Hematopoietic multipotent progenitor cell treated with erythropoietin and hydrocortisone succinate and interleukin-3 and kit ligand, for 8 days (in vitro differentiated cells): Measurements from ENCODE around the gene TMEM130.
A peak's percentile ranks its signal among the peaks of the same experiment; 100 is the strongest.

Experiments
- DNase-seq: peaks from one replicate; pipeline ENCODE4 v3.0.0-alpha.2; 2015

The TMEM130 gene

DNA sequence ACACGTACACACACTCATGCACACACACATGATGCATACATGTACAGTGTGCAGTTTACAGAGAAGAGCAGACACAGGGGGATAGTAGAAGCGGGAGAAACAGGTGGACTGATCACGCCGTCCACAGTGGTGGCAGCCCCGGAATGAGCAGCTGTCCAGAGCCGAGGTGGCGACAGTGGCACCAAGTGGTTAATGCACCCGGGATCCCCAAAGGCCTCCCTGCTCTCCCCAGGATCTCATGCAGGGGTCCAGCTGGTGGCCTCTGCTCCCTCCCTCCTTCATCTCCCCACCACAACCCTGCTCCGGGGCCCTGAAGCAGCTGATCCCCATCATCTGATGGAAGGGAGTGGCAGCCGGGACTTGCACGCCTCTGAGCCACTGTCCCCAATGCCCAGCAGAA is 29.7 kb downstream of the TMEM130 start:
- DNase-seq, result no peak

GRCh38 chr7:98837630-98837972 is 32.2 kb downstream of the TMEM130 start:
- no peak for DNase-seq

DNA sequence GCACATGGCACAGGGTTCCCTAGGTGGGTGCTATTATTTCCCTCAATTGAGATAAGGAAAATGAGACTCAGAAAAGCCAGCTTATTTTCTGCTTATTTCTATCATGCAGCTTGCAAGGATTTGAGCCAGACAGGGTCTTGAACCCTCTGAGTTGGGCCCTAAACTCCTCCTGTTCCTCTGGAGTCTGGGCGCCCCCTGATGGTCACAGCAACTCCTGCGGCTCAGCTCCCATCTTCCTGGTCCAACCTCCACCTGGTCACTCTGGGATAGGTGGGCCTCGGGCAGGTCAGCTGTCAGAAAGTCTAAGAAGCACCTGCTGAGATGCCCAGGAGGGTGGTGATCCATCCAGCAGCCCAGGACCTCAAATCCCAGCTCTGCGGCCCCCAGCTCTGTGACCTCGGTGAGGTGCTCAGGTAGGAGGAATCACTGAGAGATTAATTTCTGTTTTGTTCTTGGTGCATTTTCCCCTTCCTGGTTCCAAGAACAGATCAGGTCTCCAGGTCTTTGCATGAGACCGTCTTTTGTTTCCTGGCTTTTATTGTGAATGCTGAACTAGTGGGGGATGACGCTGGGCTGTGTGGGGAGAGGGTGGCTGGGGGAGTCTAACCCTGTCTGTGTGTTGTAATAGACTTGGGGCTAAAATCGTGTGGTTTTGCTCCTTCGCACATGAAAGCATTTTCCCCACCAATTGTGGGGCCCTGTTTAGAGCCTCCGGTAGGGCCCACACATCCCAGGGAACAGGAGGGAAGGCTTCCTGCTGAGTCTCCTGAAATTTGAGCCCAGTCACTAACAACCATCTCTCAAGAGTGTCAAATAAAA is 32.8 kb downstream of the TMEM130 start:
- DNase-seq, result peak; percentile 12

DNA sequence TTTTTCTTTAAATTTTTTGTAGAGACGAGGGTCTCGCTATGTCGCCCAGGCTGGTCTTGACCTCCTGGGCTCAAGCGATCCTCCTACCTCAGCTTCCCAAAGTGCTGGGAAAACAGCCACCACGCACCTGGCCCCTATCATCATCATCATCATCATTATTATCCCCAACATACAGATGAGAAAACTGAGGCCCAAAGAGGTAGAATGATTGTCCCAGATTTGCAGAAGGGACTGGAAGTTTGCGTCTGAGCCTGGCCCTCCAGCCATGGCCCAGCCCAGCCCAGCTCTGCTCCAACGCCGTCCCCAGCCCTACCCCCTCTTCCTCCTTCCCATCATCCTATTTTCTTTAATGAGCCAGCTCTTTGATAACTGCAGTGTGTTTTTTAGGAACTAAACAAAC is 34.9 kb downstream of the TMEM130 start:
- no peak for DNase-seq

DNA sequence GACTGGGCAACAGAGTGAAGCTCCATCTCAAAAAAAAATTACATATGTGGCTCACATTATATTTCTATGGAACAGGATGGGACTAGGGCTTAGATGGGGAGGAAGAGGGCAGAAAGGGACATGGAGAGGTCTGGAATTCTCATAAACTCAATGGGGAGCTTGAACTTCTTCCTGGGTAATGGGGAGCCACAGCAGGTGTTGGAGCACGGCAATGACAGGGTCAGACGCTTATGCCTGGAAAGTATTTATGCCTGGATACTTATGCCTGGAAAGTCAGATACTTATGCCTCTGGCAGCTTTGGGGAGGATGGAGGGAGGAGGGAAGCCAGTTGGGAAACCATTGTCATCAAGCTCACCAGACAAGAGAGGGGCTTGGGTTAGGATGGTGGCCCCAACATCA is 36.8 kb downstream of the TMEM130 start:
- DNase-seq, result no peak

- peak; percentile 46 for DNase-seq
Measured at GRCh38 chr7:98831641-98832221, 38.1 kb downstream of the TMEM130 start.

DNA sequence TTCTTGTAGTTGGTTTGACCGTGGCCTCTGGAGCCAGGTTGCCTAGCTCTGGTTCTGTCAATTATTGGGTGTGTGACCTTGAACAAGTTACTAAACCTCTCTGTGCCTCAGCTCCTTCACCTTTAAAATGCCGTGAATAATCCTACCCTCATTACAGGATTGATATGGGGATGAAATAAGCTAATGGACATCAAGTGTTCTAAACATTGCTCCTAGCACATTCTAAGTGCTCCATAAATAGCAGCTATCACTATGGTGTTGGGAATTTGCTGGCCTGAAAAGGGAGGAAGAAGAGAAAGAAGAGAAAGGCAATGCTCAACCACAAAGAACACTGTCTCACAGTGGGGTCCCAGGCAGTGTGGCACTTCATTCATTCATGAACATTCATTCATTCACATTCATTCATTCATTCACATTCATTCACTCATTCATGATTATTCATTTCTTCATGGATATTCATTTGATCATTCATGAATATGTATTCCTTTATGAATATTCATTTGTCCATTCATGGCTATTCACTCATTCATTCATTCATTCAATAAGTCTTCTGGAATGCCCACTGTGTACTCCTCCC is 38.8 kb downstream of the TMEM130 start:
- DNase-seq, result no peak

DNA sequence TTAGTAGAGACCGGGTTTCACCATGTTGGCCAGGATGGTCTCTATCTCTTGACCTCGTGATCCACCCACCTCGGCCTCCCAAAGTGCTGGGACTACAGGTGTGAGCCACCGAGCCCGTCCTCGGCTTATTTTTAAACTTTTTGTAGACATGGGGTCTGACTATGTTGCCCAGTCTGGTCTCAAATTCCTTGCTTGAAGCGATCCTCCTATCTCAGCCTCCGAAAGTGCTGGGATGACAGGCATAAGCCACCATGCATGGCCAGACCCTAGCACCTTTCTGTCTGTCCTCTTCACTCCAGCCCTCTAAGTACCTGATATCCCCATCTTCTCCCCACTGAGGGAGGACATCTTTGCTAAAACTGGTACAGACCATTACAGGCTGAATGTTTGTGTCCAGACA is 41.4 kb downstream of the TMEM130 start:
- DNase-seq, result no peak

DNA sequence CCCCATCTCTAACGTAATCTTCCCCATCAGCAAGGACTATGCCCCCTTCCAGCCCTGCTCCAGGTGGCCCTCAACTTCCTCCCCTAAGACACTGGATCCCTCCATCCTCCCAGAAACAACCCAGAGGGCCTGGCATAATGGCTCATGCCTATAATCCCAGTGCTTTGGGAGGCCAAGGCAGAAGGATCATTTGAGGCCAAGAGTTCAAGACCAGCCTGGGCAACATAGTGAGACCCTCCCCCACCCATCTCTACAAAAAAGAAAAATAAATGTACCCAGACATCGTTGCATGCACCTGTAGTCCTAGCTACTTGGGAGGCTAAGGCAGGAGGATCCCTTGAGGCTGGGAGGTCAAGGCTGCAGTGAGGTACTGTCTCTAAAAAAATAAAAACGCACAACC is 42.6 kb downstream of the TMEM130 start:
- no peak for DNase-seq

DNA sequence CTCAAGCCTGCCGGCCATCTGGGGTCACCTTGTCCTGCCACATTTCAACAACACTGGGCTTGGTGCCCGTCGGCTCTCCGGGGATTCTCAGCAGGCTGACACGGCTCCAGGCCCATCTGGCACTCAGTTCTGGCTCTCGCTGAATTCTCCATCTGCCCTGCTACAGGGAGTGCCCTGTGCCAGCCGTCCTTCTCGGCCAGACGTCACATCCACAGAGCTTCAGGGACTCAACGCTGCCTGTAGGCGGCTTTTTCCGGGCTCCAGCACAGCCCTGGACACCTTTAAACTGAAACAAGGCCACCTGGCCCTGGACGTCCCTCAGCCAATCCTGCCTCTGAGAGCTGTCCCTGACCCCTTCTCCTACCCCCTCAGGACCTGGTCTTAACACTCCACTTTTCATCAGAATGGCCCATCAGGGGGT is 43.0 kb downstream of the TMEM130 start:
- DNase-seq, result no peak

- DNase-seq, result no peak
Measured at GRCh38 chr7:98826387-98826786, 43.4 kb downstream of the TMEM130 start.

DNA sequence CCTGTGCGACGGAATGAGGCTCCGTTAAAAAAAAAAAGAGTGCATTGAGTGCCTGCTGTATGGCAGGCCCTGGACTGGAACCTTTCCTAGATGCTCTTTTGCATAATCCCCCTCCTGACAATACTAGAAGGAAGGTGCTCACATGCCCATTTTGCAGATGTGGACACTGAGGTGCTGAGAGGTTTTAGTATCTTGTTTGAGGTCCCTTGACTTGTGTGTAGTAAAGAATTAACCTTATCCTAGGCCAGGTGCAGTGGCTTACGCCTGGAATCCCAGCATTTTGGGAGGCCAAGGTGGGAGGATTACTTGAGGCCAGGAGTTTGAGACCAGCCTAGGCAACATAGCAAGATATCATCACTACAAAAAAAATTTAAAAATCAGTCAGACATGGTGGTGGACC is 46.6 kb downstream of the TMEM130 start:
- DNase-seq, result no peak

GRCh38 chr7:98821348-98821747 is 48.5 kb downstream of the TMEM130 start:
- no peak for DNase-seq

DNA sequence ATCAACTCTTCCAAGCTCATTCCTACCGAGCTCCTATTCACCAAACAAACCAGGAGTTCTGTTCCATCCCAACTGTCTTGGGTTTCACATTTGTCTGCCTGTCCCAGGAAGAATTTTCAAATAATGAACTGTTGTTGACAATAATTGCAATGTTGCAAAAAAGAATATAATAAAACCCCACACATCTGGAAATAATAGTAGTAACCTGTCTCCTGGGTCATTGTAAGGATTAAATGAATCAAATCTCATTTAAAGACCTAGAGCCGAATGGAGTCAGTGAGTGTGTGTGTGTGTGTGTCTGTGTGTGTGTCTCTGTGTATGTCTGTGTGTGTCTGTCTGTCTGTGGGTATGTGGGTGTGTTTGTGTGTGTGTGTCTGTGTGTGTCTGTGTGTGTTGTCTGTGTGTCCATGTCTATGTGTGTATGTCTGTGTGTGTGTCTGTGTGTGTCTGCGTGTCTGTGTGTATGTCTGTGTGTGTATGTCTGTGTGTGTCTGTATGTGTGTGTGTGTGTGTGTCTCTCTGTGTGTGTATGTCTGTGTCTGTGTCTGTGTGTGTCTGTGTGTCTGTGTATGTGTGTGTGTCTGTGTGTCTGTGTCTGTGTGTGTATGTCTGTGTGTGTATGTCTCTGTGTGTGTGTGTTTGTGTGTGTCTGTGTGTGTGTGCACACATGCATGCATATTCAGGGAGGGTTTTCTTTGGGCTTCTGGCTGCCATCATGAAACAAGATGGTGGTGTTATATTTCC is 52.7 kb downstream of the TMEM130 start:
- no peak for DNase-seq

- DNase-seq, result no peak
Measured at GRCh38 chr7:98816241-98816640, 53.6 kb downstream of the TMEM130 start.

- DNase-seq, result no peak
Measured at GRCh38 chr7:98815313-98815712, 54.5 kb downstream of the TMEM130 start.

DNA sequence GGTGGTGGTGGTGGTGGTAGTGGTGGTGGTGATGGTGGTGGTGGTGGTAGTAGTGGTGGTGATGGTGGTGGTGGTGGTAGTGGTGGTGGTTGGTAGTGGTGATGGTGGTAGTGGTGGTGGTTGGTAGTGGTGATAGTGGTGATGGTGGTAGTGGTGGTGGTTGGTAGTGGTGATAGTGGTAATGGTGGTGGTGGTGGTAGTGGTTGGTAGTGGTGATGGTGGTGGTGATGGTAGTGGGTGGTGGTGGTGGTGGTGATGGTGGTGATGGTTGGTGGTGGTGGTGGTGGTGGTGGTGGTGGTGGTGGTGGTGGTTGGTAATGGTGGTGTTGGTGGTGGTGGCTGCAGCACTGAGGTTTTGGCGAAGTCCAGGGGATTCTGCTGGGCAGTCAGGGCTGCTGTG is 58.5 kb downstream of the TMEM130 start:
- no peak for DNase-seq

GRCh38 chr7:98810153-98810802 is 59.5 kb downstream of the TMEM130 start:
- DNase-seq, result no peak

DNA sequence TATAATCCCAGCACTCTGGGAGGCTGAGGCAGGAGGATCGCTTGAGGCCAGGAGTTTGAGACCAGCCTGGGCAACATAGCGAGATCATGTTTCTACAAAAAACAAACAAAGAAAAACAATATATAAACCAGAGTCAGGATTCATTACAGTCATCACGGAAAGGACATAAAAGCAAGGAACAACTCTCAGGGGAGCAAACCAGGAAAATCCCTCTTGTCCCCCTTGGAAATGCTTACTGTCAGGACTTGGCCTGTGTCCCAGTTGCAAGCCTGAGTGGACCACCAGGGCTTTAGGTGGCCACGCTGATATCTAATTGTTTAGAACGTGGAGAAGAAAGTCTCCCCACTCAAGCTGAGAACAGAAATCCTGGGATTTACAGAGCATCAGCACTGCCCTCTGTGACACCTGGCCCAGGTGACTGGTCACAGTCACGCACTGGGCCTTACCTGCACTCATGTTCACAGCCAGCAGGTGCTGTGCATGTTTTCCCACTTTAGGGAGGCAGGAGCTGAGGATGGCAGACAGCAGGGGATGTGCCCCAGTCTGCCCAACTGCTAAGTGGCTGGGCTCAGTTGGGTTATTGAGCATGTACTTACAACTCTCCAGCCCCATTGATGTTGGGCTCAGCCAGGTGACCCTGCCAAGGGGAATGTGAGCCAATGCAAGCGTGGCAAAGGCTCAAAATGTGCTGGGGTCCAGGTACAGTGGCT is 60.9 kb downstream of the TMEM130 start:
- no peak for DNase-seq

GRCh38 chr7:98807068-98808048 is 62.5 kb downstream of the TMEM130 start:
- no peak for DNase-seq
